Coronary artery (tissue), 2 donors: ENCODE measurements around the gene ADORA2A.

Experiments used
- DNase-seq: peaks from one replicate; pipeline ENCODE4 v3.0.0-alpha.2; 2017; ENCODE audit warnings: low spot score
- H3K27ac ChIP-seq, 2 donors: fragments of 200-600 bp; sonication (generic); one replicate each; pipeline ENCODE4 v1.5.1; 2016 to 2019
- H3K4me3 ChIP-seq: fragments of 200-600 bp; sonication (generic); 2 replicates; pipeline ENCODE4 v1.5.1; 2016; ENCODE audit warnings: mild to moderate bottlenecking, moderate library complexity
- CTCF ChIP-seq: fragments of 200-600 bp; sonication (generic); IDR thresholded peaks from one replicate; pipeline ENCODE4 v1.5.1; 2019; ENCODE audit warnings: antibody characterized with exemption

The ADORA2A gene

GRCh38 chr22:24453853-24454252 lies 26.5 kb downstream of the ADORA2A start:
- DNase-seq: no peak
- Histone ChIP-seq H3K4me3 (no peak overlapping the region), H3K27ac (no peak overlapping the region)
- TF ChIP-seq CTCF: no peak

GRCh38 chr22:24455039-24455438 lies 27.6 kb downstream of the ADORA2A start:
- H3K4me3 ChIP-seq: no peak overlapping the region
- TF ChIP-seq CTCF: no peak
- no peak for DNase-seq
- H3K27ac ChIP-seq: no peak overlapping the region

GRCh38 chr22:24455751-24456426 lies 28.5 kb downstream of the ADORA2A start:
- Histone ChIP-seq H3K4me3 (no peak overlapping the region), H3K27ac (no peak overlapping the region)
- TF ChIP-seq CTCF: no peak
- DNase-seq: no peak

DNA sequence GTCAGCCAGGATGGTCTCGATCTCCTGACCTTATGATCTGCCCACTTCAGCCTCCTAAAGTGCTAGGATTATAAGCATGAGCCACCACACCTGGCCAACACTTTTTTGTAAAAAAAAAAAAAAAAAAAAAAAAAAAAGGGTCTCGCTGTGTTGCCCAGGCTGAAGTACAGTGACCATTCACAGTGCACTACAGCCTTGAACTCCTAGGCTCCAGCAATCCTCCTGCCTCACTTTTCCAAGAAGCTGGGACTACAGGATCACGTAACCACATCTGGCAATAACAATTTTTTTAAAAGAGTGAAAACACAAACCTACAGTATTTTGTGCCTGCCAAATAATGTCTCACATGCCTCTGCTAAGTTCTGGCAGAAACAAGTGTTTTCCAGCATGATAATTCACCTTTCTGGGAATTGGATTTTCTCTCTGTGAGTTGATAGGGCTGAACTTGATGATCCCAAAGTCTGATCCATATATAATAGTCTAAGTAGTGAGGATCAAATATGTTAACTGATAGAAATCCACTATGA lies 30.6 kb downstream of the ADORA2A start:
- DNase-seq: no peak
- TF ChIP-seq CTCF: no peak
- no peak overlapping the region for H3K4me3 ChIP-seq
- H3K27ac ChIP-seq: no peak overlapping the region

GRCh38 chr22:24459911-24460310 lies 32.5 kb downstream of the ADORA2A start:
- no peak for DNase-seq
- no peak overlapping the region for H3K4me3 ChIP-seq
- TF ChIP-seq CTCF: no peak
- no peak overlapping the region for H3K27ac ChIP-seq

GRCh38 chr22:24460418-24461089 lies 33.2 kb downstream of the ADORA2A start:
- no peak for DNase-seq
- H3K27ac ChIP-seq: no peak overlapping the region

More at GRCh38 chr22:24460418-24461089, 33.2 kb downstream of the ADORA2A start:
- H3K4me3 ChIP-seq: peak overlapping the region; percentile 51
- TF ChIP-seq CTCF: no peak
